NCI-H748 (cell line): ENCODE measurements around the gene TFF3.
A peak's percentile ranks its signal among the peaks of the same experiment; 100 is the strongest.
"Not testable (repeated sequence)": the region's sequence is repeated elsewhere in the genome, so short reads cannot be mapped to it uniquely, and the experiment has no call there.

ENCODE experiments used
- DNase-seq: peaks from one replicate; lab custom pipeline; 2025; ENCODE audit not compliant: unreplicated experiment; lab: John Stamatoyannopoulos, UW

Gene TFF3

GRCh38 chr21:42306366-42307035 lies 8.7 kb downstream of the TFF3 start:
- DNase-seq: no peak

GRCh38 chr21:42305707-42306147 lies 9.5 kb downstream of the TFF3 start:
- no peak for DNase-seq

DNA sequence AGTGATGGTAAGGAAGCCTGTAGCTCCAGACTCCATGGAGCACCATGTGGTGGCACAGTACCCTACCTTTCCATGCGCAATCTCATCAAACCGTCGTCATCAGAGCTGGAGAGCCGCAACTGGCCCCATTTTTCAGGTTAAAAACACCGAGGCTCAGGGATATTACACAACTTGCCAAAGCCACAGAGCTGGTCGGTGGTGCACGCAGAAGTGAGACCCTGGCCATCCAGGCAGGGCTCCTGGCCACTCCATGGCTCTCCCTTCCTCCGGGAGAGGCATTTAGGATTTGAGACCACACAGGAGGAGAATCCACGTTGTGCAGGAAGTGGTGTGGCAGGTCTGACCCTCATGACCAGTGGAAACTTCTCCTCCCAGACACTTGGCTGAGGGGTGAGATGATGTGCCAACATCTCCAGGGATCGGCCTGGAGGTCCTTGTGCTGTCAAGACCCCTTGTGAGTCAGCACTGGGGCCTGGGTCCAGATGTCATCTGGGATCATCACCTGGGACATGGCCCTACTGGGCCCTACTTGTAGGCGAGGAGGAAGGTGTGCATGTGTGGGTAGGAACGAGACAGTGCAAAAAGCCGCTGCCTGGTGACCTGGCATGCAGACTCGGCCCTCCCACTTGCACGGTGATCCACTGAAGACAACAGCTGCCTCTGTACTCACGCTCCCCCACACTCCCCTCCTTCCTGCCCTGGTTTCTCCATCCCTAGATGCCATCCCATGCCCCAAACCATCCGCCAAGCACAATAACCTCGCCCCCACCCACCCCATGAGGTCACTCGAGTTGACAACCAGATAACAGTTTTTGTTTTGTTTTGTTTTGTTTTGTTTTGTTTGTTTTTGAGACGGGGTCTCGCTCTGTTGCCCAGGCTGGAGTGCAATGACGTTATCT lies 10.4 kb downstream of the TFF3 start:
- DNase-seq: no peak

DNA sequence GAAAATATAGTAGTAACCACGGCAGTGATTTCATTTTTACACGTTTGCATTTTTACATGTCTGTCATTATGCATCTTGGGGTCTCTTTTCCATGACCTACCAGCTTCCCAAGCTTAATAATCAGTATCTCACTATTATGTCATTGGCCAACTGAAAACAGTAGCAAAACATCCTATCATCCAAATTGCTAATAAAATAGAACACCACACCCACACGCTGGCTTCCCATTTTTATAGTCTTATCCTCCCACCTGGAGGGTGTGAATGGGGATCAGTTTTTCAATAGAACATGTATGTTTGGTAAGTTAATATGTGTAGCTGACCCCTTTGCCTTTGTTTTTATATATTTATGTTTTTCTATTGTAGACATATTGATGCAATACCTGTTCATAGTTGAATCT lies 11.8 kb downstream of the TFF3 start:
- peak; percentile 54 for DNase-seq

DNA sequence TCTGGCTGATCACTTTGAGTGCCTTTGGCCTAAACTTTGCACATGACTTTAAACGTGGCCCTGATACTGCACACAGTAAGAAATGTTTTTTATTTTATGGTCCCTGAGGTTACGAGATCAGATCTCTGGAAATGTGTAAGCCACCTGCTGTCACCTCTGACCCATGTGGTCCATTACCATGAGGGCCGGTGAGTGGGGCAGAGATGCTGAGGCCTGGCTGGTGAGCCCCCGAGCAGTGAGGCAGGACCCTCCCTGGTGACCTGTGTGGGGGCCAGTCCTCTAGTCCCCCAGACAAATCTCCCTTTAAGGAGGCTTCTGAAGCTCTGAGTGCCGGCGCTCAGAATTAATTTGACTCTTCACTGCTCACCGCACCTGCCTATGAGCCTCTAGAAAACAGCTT lies 12.4 kb downstream of the TFF3 start:
- peak; percentile 48 for DNase-seq

- peak; percentile 55 for DNase-seq
These were observed 13.0 kb downstream of the TFF3 start for GRCh38 chr21:42302076-42302650.

GRCh38 chr21:42301371-42302075 lies 13.7 kb downstream of the TFF3 start:
- no peak for DNase-seq

DNA sequence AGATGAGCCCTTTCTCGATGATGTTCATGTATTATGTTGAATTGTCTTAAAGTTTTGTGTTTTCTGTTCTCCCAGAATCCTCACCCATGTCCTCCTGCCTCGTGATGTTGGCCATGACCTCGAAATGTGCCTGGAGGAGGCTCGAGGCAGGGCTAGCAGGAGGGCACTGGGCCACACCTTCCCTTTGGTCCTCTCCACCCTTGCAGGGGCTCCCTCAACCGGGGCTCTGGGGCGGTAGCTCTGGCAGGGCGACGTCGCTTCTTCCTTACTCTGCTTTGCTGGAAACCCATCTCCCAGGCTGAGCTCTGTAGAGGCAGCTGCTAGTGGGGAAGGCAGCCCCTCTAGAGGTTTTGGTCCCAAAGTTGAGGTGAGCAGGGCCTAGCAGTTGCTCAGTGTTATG lies 14.3 kb downstream of the TFF3 start:
- no peak for DNase-seq

DNA sequence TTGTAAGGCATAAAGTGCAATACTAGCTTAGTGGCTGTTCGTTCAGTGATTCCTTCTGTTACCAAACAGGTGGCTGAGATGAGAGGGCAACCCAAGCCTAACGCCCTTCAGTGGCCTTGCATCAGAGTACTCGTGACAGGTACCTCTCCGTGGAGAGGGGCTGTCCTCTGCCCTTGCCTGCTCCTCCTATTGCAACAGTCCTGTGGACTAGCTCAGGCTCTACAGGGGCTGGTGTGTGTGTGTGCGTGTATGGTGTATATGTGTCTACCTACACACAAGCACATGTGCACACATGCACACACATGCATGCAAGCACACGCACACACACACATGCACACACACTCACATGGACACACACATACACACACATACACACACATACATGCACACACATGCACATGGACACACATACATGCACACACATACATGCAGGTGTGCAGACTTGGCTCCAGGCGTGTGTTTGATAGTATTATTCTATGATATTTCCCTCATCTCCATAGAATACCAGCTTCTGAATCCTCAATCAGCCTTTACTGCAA lies 15.1 kb downstream of the TFF3 start:
- DNase-seq: no peak

- DNase-seq: no peak
These were observed 15.7 kb downstream of the TFF3 start for GRCh38 chr21:42299324-42300044.

- no peak for DNase-seq
These were observed 16.6 kb downstream of the TFF3 start for GRCh38 chr21:42298657-42299056.

DNA sequence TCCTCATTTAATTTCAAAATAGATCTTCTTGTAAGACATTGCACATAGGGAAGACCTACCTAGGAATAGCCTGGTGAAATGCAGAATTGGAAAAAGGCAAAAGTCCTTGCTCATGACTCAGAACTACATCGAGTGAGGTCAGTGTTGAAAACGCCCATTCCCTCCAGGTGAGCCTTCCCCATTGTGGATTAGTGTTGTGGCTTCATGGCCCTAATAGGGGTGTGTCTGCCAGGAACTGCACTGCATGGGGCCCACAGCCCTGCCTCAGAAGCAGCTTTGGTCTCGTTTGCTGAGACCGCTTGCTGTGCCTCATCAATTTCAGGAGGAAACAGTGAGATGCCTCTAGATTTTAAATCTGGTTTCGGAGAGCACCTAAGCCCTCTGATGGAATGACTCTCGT lies 17.0 kb downstream of the TFF3 start:
- no peak for DNase-seq

GRCh38 chr21:42297377-42297776 lies 17.8 kb downstream of the TFF3 start:
- peak; percentile 12 for DNase-seq

- no peak for DNase-seq
These were observed 18.7 kb downstream of the TFF3 start for GRCh38 chr21:42296501-42296900.

- no peak for DNase-seq
These were observed 19.4 kb downstream of the TFF3 start for GRCh38 chr21:42295845-42296244.

DNA sequence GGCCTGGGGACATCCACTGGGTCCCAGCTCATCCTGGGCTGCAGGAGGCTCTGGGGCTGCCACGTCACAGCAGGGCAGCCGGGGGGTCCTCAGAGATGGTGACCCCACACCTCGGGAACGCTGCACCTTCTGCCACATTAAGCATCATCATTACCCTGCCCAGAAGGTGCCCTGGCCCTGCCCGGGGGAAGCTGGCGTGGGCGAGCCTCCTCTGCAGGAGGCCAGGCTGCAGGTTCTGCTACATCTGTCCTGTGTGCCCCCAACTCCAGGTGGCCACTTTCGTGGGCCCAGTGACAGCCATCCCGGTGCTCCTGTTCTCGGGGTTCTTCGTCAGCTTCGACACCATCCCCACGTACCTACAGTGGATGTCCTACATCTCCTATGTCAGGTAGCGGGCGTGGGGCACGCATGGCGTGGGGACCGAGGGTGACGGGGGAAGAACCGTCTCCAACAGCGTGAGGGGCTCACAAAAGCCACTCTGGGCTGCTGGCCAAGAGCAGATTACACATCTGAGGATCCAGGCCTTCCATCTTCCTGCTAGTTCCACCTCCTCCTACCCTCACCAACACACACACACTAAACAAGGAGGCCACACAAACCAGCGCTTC lies 20.8 kb downstream of the TFF3 start:
- no peak for DNase-seq

DNA sequence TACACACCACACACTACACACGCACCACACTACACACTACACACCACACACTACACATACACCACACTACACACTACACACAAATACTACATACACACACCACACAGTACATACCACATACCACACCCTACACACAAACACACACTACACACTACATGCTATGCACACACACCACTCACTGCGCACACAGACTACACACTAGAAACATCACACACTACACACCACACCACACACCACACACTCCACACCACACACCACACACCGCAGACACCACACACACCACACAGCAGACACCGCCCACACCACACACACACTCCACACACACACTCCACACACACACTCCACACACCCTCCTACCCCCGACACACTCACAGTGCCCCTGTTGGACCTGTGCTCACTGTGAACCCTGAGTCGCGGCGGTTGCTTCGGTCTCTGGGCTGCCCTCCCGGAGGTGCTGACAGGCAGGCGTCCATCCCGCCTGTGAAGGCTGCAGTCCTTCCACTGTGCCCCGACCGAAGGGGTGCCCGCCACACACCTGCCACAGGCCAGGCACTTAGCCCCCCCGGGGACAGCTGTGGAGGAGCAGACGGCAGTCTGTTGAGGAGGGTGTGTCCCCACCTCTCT lies 21.4 kb downstream of the TFF3 start:
- DNase-seq: no peak

DNA sequence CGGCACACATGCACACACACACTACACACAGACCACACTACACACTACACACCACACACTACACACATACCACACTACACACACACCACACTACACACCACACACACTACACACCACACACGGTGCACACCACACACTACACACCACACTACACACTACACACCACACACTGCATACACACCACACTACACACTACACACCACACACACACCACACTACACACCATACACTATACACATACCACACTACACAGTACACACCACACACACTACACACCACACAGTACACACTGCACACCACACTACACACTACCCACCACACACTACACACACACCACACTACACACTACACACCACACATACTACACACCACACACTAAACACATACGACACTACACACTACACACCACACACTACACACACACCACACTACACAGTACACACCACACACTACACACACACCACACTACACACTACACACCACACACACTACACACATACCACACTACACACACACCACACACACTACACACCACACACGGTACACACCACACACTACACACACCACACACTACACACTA lies 22.6 kb downstream of the TFF3 start:
- DNase-seq: not testable (repeated sequence)
